ENCODE data around the gene ZRSR2. TPM values are rescaled to one million over a fixed set of nuclear protein-coding genes. Genes with fewer than 3 reads are reported as not detected.
A peak's percentile ranks its signal among the peaks of the same experiment; 100 is the strongest.

ZRSR2 gene
- total and polyA plus RNA-seq, 9 of the 15 experiments (the other 6 are each of a cell fraction or from before 2014, with no cell fraction given): 3.5 to 19.5 (median 8.6) TPM

GRCh38 chrX:15854712-15855567 lies 64.7 kb downstream of the ZRSR2 start, which contains the start of gene AP1S2 (continued):
- TF ChIP-seq ZNF592 (IDR thresholded peaks at IDR 0.05) (0 out of 2 replicates have a peak, but pooled peaks have one; percentile 5), PRMT5 (CRISPR knock-in tag; IDR thresholded peaks at IDR 0.05) (no peak), KLF13 (tag; IDR thresholded peaks at IDR 0.05; ENCODE audit: borderline replicate concordance, low read depth) (no peak), BACH1 (tag; IDR thresholded peaks at IDR 0.05) (no peak), NFATC3 (IDR thresholded peaks at IDR 0.05) (peak; percentile 79; the same call in 1 of the 2 replicates), DEAF1 (CRISPR knock-in tag; IDR thresholded peaks at IDR 0.05) (no peak), POLR3G (IDR thresholded peaks at IDR 0.05; ENCODE audit: extremely low read depth, insufficient read length, insufficient replicate concordance) (no peak), SREBF1 (IDR thresholded peaks at IDR 0.05; ENCODE audit: borderline replicate concordance, low read depth, low read length) (no peak), GATAD2A (IDR thresholded peaks at IDR 0.05) (no peak), ZNF324 (CRISPR knock-in tag; IDR thresholded peaks at IDR 0.05) (no peak), ZFX (CRISPR knock-in tag; IDR thresholded peaks at IDR 0.05) (peak; percentile 49), CHD1 (IDR thresholded peaks at IDR 0.05; ENCODE audit: low read length) (no peak), HDAC6 (IDR thresholded peaks at IDR 0.05; ENCODE audit: low read depth, low read length) (no peak), PYGO2 (tag; IDR thresholded peaks at IDR 0.05) (no peak), FUS (optimal IDR thresholded peaks at IDR 0.05; ENCODE audit: low read depth, low read length) (no peak), NFE2 (IDR thresholded peaks at IDR 0.05; ENCODE audit: low read depth) (no peak), ESRRB (CRISPR knock-in tag; IDR thresholded peaks at IDR 0.05; ENCODE audit: borderline replicate concordance) (no peak), ZNF174 (CRISPR knock-in tag; IDR thresholded peaks at IDR 0.05) (no peak), ZNF512 (tag; IDR thresholded peaks at IDR 0.05) (no peak), ZNF586 (CRISPR knock-in tag; conservative IDR thresholded peaks at IDR 0.05) (no peak)
